ENCODE results near the gene PLEKHD1. TPM values are rescaled to one million over a fixed set of nuclear protein-coding genes. Genes with fewer than 3 reads are reported as not detected.
A peak's percentile ranks its signal among the peaks of the same experiment; 100 is the strongest.

PLEKHD1 gene
- total RNA-seq, 1 experiment from 2014 or later: 1.0 TPM

GRCh38 chr14:69547701-69548348, 63.3 kb downstream of the PLEKHD1 start (continued):
- TF ChIP-seq ZBTB21 (CRISPR knock-in tag; IDR thresholded peaks at IDR 0.05; ENCODE audit: borderline replicate concordance): peak; percentile 68; the same call in 1 of the 2 replicates
- TF ChIP-seq, protein P1, sequence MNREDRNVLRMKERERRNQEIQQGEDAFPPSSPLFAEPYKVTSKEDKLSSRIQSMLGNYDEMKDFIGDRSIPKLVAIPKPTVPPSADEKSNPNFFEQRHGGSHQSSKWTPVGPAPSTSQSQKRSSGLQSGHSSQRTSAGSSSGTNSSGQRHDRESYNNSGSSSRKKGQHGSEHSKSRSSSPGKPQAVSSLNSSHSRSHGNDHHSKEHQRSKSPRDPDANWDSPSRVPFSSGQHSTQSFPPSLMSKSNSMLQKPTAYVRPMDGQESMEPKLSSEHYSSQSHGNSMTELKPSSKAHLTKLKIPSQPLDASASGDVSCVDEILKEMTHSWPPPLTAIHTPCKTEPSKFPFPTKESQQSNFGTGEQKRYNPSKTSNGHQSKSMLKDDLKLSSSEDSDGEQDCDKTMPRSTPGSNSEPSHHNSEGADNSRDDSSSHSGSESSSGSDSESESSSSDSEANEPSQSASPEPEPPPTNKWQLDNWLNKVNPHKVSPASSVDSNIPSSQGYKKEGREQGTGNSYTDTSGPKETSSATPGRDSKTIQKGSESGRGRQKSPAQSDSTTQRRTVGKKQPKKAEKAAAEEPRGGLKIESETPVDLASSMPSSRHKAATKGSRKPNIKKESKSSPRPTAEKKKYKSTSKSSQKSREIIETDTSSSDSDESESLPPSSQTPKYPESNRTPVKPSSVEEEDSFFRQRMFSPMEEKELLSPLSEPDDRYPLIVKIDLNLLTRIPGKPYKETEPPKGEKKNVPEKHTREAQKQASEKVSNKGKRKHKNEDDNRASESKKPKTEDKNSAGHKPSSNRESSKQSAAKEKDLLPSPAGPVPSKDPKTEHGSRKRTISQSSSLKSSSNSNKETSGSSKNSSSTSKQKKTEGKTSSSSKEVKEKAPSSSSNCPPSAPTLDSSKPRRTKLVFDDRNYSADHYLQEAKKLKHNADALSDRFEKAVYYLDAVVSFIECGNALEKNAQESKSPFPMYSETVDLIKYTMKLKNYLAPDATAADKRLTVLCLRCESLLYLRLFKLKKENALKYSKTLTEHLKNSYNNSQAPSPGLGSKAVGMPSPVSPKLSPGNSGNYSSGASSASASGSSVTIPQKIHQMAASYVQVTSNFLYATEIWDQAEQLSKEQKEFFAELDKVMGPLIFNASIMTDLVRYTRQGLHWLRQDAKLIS (CRISPR knock-in tag; IDR thresholded peaks at IDR 0.05; ENCODE audit: borderline replicate concordance): 0 out of 2 replicates have a peak, but pooled peaks have one; percentile 56
- peak; percentile 100 for TF ChIP-seq ZNF263 (CRISPR knock-in tag; IDR thresholded peaks at IDR 0.05; ENCODE audit: low read depth)
- TF ChIP-seq, protein P2, sequence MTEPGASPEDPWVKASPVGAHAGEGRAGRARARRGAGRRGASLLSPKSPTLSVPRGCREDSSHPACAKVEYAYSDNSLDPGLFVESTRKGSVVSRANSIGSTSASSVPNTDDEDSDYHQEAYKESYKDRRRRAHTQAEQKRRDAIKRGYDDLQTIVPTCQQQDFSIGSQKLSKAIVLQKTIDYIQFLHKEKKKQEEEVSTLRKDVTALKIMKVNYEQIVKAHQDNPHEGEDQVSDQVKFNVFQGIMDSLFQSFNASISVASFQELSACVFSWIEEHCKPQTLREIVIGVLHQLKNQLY (CRISPR knock-in tag; IDR thresholded peaks at IDR 0.05): no peak
- no peak for TF ChIP-seq SOX15 (CRISPR knock-in tag; IDR thresholded peaks at IDR 0.05)
- TF ChIP-seq SMAD3 (CRISPR knock-in tag; IDR thresholded peaks at IDR 0.05; ENCODE audit: borderline replicate concordance): 0 out of 2 replicates have a peak, but pooled peaks have one; percentile 46
- TF ChIP-seq, protein P3, sequence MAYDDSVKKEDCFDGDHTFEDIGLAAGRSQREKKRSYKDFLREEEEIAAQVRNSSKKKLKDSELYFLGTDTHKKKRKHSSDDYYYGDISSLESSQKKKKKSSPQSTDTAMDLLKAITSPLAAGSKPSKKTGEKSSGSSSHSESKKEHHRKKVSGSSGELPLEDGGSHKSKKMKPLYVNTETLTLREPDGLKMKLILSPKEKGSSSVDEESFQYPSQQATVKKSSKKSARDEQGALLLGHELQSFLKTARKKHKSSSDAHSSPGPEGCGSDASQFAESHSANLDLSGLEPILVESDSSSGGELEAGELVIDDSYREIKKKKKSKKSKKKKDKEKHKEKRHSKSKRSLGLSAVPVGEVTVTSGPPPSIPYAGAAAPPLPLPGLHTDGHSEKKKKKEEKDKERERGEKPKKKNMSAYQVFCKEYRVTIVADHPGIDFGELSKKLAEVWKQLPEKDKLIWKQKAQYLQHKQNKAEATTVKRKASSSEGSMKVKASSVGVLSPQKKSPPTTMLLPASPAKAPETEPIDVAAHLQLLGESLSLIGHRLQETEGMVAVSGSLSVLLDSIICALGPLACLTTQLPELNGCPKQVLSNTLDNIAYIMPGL (CRISPR knock-in tag; IDR thresholded peaks at IDR 0.05): peak; percentile 88
- TF ChIP-seq MXD4 (CRISPR knock-in tag; IDR thresholded peaks at IDR 0.05; ENCODE audit: borderline replicate concordance): no peak
- peak; percentile 42; the same call in 1 of the 2 replicates for TF ChIP-seq ZNF232 (CRISPR knock-in tag; IDR thresholded peaks at IDR 0.05)
- TF ChIP-seq, protein P4, sequence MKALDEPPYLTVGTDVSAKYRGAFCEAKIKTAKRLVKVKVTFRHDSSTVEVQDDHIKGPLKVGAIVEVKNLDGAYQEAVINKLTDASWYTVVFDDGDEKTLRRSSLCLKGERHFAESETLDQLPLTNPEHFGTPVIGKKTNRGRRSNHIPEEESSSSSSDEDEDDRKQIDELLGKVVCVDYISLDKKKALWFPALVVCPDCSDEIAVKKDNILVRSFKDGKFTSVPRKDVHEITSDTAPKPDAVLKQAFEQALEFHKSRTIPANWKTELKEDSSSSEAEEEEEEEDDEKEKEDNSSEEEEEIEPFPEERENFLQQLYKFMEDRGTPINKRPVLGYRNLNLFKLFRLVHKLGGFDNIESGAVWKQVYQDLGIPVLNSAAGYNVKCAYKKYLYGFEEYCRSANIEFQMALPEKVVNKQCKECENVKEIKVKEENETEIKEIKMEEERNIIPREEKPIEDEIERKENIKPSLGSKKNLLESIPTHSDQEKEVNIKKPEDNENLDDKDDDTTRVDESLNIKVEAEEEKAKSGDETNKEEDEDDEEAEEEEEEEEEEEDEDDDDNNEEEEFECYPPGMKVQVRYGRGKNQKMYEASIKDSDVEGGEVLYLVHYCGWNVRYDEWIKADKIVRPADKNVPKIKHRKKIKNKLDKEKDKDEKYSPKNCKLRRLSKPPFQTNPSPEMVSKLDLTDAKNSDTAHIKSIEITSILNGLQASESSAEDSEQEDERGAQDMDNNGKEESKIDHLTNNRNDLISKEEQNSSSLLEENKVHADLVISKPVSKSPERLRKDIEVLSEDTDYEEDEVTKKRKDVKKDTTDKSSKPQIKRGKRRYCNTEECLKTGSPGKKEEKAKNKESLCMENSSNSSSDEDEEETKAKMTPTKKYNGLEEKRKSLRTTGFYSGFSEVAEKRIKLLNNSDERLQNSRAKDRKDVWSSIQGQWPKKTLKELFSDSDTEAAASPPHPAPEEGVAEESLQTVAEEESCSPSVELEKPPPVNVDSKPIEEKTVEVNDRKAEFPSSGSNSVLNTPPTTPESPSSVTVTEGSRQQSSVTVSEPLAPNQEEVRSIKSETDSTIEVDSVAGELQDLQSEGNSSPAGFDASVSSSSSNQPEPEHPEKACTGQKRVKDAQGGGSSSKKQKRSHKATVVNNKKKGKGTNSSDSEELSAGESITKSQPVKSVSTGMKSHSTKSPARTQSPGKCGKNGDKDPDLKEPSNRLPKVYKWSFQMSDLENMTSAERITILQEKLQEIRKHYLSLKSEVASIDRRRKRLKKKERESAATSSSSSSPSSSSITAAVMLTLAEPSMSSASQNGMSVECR (CRISPR knock-in tag; IDR thresholded peaks at IDR 0.05; ENCODE audit: borderline replicate concordance): no peak; the same call in 1 of the 2 replicates
- TF ChIP-seq ELF4 (CRISPR knock-in tag; IDR thresholded peaks at IDR 0.05; ENCODE audit: low read depth): peak; percentile 80; the same call in 1 of the 2 replicates
- peak; percentile 71 for TF ChIP-seq TEAD1 (CRISPR knock-in tag; IDR thresholded peaks at IDR 0.05)
- peak; percentile 92 for TF ChIP-seq CTCF (IDR thresholded peaks at IDR 0.05)
- peak; percentile 65; the same call in 1 of the 2 replicates for TF ChIP-seq FOXP1 (CRISPR knock-in tag; IDR thresholded peaks at IDR 0.05; ENCODE audit: borderline replicate concordance)
- TF ChIP-seq, protein P5, sequence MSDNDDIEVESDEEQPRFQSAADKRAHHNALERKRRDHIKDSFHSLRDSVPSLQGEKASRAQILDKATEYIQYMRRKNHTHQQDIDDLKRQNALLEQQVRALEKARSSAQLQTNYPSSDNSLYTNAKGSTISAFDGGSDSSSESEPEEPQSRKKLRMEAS (CRISPR knock-in tag; IDR thresholded peaks at IDR 0.05): peak; percentile 82
- peak; percentile 59; the same call in 1 of the 2 replicates for TF ChIP-seq E2F5 (CRISPR knock-in tag; IDR thresholded peaks at IDR 0.05)
- peak; percentile 32; the same call in 1 of the 2 replicates for TF ChIP-seq SP1 (CRISPR knock-in tag; conservative IDR thresholded peaks at IDR 0.05)
- no peak for TF ChIP-seq FOXP4 (CRISPR knock-in tag; IDR thresholded peaks at IDR 0.05)
- no peak for TF ChIP-seq ATF1 (CRISPR knock-in tag; IDR thresholded peaks at IDR 0.05)
